Gastroesophageal sphincter (tissue), 4 donors: ENCODE results near the gene ZBTB8A. TPM values are rescaled to one million over a fixed set of nuclear protein-coding genes. Genes with fewer than 3 reads are reported as not detected.

ENCODE experiments used
- ATAC-seq: fragments of 150-250 bp; one replicate; pipeline ENCODE4 v1.9.1; 2016; ENCODE audit warnings: mild to moderate bottlenecking, moderate library complexity
- H3K27ac ChIP-seq, 4 donors: fragments of 200-600 bp; sonication (generic) in 3 of 4; 1 replicate in 3 of 4; 2 replicates in 1 of 4; pipeline ENCODE4 v1.5.1; 2016 to 2019
- H3K27me3 ChIP-seq: fragments of 200-600 bp; sonication (generic); one replicate; pipeline ENCODE4 v1.5.1; 2019
- H3K36me3 ChIP-seq, 2 donors: fragments of 200-600 bp; sonication (generic); one replicate each; pipeline ENCODE4 v1.5.1; 2019; ENCODE audit warnings: control low read depth in 1 of 2
- H3K4me1 ChIP-seq, 3 donors: fragments of 200-600 bp; sonication (generic); 1 replicate in 2 of 3; 2 replicates in 1 of 3; pipeline ENCODE4 v1.5.1; 2016 to 2019; ENCODE audit warnings: control low read depth in 2 of 3
- H3K4me3 ChIP-seq, 2 donors: fragments of 200-600 bp; sonication (generic); one replicate each; pipeline ENCODE4 v1.5.1; 2019; ENCODE audit warnings: mild to moderate bottlenecking in 1 of 2, moderate library complexity in 1 of 2
- H3K9me3 ChIP-seq, 3 donors: fragments of 200-600 bp; sonication (generic); one replicate each; pipeline ENCODE4 v1.5.1; 2017 to 2019; ENCODE audit warnings: control low read depth in 2 of 3
- EP300 ChIP-seq: sonication (generic); formaldehyde crosslinking; IDR thresholded peaks from one replicate; pipeline ENCODE4 v1.6.1; 2017; ENCODE audit warnings: antibody characterized with exemption, mild to moderate bottlenecking
- POLR2A ChIP-seq, 2 donors: fragments of 450-650 bp; IDR thresholded peaks; one replicate each; pipeline ENCODE4 v1.6.1; 2017; ENCODE audit warnings: antibody characterized with exemption in 2 of 2, mild to moderate bottlenecking in 2 of 2, moderate library complexity in 1 of 2
- POLR2AphosphoS5 ChIP-seq: sonication (generic); formaldehyde crosslinking; IDR thresholded peaks from one replicate; pipeline ENCODE4 v1.6.1; 2017; ENCODE audit warnings: antibody characterized with exemption
- WGBS, 2 donors: methylation state at CpG; one replicate each; pipeline ENCODE4 v1.1.5; 2018; ENCODE audit warnings: low coverage in 1 of 2; 5-methylcytosine and 5-hydroxymethylcytosine counted together
- total RNA-seq, 4 donors: library from RNA; depleted of rRNA; stranded (reverse); fragments of >200 nt; gene quantifications; one replicate each; pipeline ENCODE4 v1.1.0, GENCODE V29; 2016
- TF ChIP-seq, protein P1 (sequence below), 4 experiments: fragments of 200-600 bp in 2 of 4; fragments of 450-650 bp in 2 of 4; sonication (generic) in 1 of 4; IDR thresholded peaks; one replicate each; pipeline ENCODE4 v1.5.1; 2017 to 2019; ENCODE audit warnings: antibody characterized with exemption in 4 of 4, mild to moderate bottlenecking in 2 of 4, moderate library complexity in 2 of 4

The ZBTB8A gene
- total RNA-seq, 4 donors from 2014 or later: 8.4 to 10.9 (median 9.0) TPM

- H3K27me3 ChIP-seq: no peaks in the 10 kb centered on the region
- peaks cover 0 to 15% (median 0%) of the 10 kb centered on the region in 3 donors for H3K4me1 ChIP-seq
- H3K4me3 ChIP-seq: no peak overlapping the region
- ATAC-seq: no peak
- H3K27ac ChIP-seq: no peak overlapping the region
- TF ChIP-seq POLR2AphosphoS5: no peak
- TF ChIP-seq EP300: no peak
- TF ChIP-seq, protein P1, sequence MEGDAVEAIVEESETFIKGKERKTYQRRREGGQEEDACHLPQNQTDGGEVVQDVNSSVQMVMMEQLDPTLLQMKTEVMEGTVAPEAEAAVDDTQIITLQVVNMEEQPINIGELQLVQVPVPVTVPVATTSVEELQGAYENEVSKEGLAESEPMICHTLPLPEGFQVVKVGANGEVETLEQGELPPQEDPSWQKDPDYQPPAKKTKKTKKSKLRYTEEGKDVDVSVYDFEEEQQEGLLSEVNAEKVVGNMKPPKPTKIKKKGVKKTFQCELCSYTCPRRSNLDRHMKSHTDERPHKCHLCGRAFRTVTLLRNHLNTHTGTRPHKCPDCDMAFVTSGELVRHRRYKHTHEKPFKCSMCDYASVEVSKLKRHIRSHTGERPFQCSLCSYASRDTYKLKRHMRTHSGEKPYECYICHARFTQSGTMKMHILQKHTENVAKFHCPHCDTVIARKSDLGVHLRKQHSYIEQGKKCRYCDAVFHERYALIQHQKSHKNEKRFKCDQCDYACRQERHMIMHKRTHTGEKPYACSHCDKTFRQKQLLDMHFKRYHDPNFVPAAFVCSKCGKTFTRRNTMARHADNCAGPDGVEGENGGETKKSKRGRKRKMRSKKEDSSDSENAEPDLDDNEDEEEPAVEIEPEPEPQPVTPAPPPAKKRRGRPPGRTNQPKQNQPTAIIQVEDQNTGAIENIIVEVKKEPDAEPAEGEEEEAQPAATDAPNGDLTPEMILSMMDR (IDR thresholded peaks at IDR 0.05): no peak
- TF ChIP-seq POLR2A (IDR thresholded peaks at IDR 0.05): no peak
- 79% methylated on average over 2 of the region's 5 CpGs; no CpG with 5 or more reads in 1 of the 2 donors for WGBS, 2 donors
- H3K9me3 ChIP-seq: no peaks in the 10 kb centered on the region
- no peaks in the 10 kb centered on the region for H3K36me3 ChIP-seq
Observed at GRCh38 chr1:32613472-32613871, 74.2 kb downstream of the ZBTB8A start.

- Histone ChIP-seq H3K4me1 (no peaks in the 10 kb centered on the region), H3K9me3 (no peaks in the 10 kb centered on the region), H3K4me3 (no peak overlapping the region), H3K27ac (no peak overlapping the region), H3K27me3 (no peaks in the 10 kb centered on the region), H3K36me3 (peaks cover 0 to 24% of the 10 kb centered on the region in 2 donors)
- no peak for ATAC-seq
- 94% methylated on average over 5 of the region's 5 CpGs for WGBS, 2 donors
- no peak for TF ChIP-seq EP300
- TF ChIP-seq POLR2AphosphoS5: no peak
- TF ChIP-seq, protein P1 (IDR thresholded peaks at IDR 0.05): no peak
- no peak for TF ChIP-seq POLR2A (IDR thresholded peaks at IDR 0.05)
Observed at GRCh38 chr1:32618673-32619221, 79.5 kb downstream of the ZBTB8A start.

DNA sequence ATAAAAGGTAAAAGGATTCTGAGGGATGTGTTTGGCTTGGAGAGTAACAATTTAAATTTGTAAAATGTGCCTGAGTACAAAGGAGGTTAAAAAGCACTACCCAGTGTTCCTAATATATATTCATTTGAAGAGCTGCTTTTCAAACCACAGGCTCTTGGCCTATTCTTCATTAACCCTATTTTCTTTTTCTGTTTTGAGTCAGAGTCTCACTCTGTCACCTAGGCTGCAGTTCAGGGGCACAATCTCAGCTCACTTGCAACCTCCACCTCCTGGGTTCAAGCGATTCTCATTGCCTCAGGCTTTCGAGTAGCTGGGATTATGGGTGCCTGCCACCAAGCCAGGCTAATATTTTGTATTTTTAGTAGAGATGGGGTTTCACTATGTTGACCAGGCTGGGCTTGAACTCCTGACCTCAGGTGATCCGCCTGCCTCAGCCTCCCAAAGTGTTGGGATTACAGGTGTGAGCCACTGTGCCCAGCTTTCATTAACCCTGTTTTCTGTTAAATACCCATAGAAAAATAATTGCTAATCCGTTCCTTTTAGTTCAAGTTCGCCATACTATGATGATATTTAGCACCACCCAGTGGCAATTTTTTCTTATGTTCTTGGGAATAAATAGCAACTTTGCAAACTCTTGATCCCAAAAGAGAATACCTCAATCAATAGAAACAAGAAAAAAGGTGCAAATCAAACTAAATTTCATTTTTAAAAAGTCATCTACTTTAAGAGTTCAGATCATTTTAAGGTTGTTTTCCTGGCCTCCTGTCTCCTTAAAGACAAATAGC lies 80.7 kb downstream of the ZBTB8A start:
- H3K27me3 ChIP-seq: no peaks in the 10 kb centered on the region
- no peak for TF ChIP-seq POLR2A (IDR thresholded peaks at IDR 0.05)
- TF ChIP-seq, protein P1 (IDR thresholded peaks at IDR 0.05): peak in 1 of 4 experiments; percentile 27
- no peak overlapping the region for H3K27ac ChIP-seq
- H3K4me3 ChIP-seq: no peak overlapping the region
- no peaks in the 10 kb centered on the region for H3K9me3 ChIP-seq
- H3K36me3 ChIP-seq: peaks cover 0 to 31% of the 10 kb centered on the region in 2 donors
- ATAC-seq: no peak
- 52 to 60% methylated on average over 3 to 5 of the region's 5 CpGs for WGBS, 2 donors
- H3K4me1 ChIP-seq: no peaks in the 10 kb centered on the region

- WGBS, 2 donors: 85 to 100% methylated on average over 2 of the region's 2 CpGs
- H3K4me1 ChIP-seq: no peaks in the 10 kb centered on the region
- H3K27ac ChIP-seq: no peak overlapping the region
- H3K36me3 ChIP-seq: peaks cover 0 to 50% of the 10 kb centered on the region in 2 donors
- no peaks in the 10 kb centered on the region for H3K27me3 ChIP-seq
- ATAC-seq: no peak
- TF ChIP-seq, protein P1 (IDR thresholded peaks at IDR 0.05): no peak
- TF ChIP-seq POLR2AphosphoS5 (no peak), EP300 (no peak), POLR2A (IDR thresholded peaks at IDR 0.05) (no peak)
- H3K9me3 ChIP-seq: no peaks in the 10 kb centered on the region
- H3K4me3 ChIP-seq: no peak overlapping the region
Observed at GRCh38 chr1:32622205-32622604, 83.0 kb downstream of the ZBTB8A start.
